HepG2 (cell line): ENCODE results near the gene TFF2. TPM values are rescaled to one million over a fixed set of nuclear protein-coding genes. Genes with fewer than 3 reads are reported as not detected.

Experiments used
- BORCS8-MEF2B ChIP-seq: sonication (generic); formaldehyde crosslinking; IDR thresholded peaks from 2 replicates; pipeline ENCODE4 v1.8.0; 2022; ENCODE audit warnings: mild to moderate bottlenecking, missing genetic modification reagents
- CENPT ChIP-seq: sonication (generic); formaldehyde crosslinking; IDR thresholded peaks from 2 replicates; pipeline ENCODE4 v1.8.0; 2022; ENCODE audit warnings: low read depth, mild to moderate bottlenecking, moderate library complexity, missing genetic modification reagents
- CREB1 ChIP-seq, 2 experiments: fragments of 450-650 bp in 1 of 2; IDR thresholded peaks; 2 replicates each; pipeline ENCODE4 v1.6.1; 2016 to 2017; ENCODE audit warnings: control low read depth in 1 of 2, mild to moderate bottlenecking in 1 of 2, missing compliant biosample characterization in 1 of 2, missing genetic modification characterization in 1 of 2
- GFI1 ChIP-seq: sonication (generic); formaldehyde crosslinking; IDR thresholded peaks from 2 replicates; pipeline ENCODE4 v1.5.0; 2020; ENCODE audit warnings: missing genetic modification reagents, mild to moderate bottlenecking, borderline replicate concordance
- HNF4G ChIP-seq, 2 experiments: sonication (generic) in 1 of 2; formaldehyde crosslinking in 1 of 2; IDR thresholded peaks; 2 replicates each; pipeline versions ENCODE4 v1.4.0 to v1.6.1; 2011 to 2020; ENCODE audit warnings: borderline replicate concordance in 2 of 2, low read depth in 2 of 2, mild to moderate bottlenecking in 2 of 2, low read length in 1 of 2, missing genetic modification reagents in 1 of 2, moderate library complexity in 1 of 2
- HNRNPLL ChIP-seq: fragments of 200-400 bp; formaldehyde crosslinking; IDR thresholded peaks from 2 replicates; pipeline ENCODE4 v1.6.1; 2017; ENCODE audit warnings: mild to moderate bottlenecking, low read depth, low read length; ENCODE audit not compliant: poor library complexity, severe bottlenecking
- KDM5B ChIP-seq: sonication (generic); formaldehyde crosslinking; IDR thresholded peaks from 2 replicates; pipeline ENCODE4 v1.4.0; 2020; ENCODE audit warnings: missing genetic modification reagents, mild to moderate bottlenecking, borderline replicate concordance
- NCOA1 ChIP-seq: sonication (generic); formaldehyde crosslinking; IDR thresholded peaks from 2 replicates; pipeline ENCODE4 v1.9.0; 2021; ENCODE audit warnings: missing genetic modification reagents
- PAF1 ChIP-seq: IDR thresholded peaks from 2 replicates; pipeline ENCODE4 v1.6.1; 2016; ENCODE audit warnings: missing genetic modification reagents, missing compliant biosample characterization
- SNRNP70 ChIP-seq: fragments of 200-400 bp; formaldehyde crosslinking; IDR thresholded peaks from 2 replicates; pipeline ENCODE4 v1.6.1; 2017; ENCODE audit warnings: mild to moderate bottlenecking, low read depth, low read length, moderate library complexity
- SRSF4 ChIP-seq: fragments of 200-400 bp; formaldehyde crosslinking; IDR thresholded peaks from one replicate; pipeline ENCODE4 v1.6.1; 2018; ENCODE audit warnings: mild to moderate bottlenecking, low read depth, low read length, moderate library complexity; ENCODE audit not compliant: poor library complexity, severe bottlenecking
- ZBTB21 ChIP-seq: sonication (generic); formaldehyde crosslinking; IDR thresholded peaks from 2 replicates; pipeline ENCODE4 v1.4.0; 2020; ENCODE audit warnings: missing genetic modification reagents
- ZNF12 ChIP-seq: sonication (generic); formaldehyde crosslinking; IDR thresholded peaks from 2 replicates; pipeline ENCODE4 v1.5.0; 2020; ENCODE audit warnings: missing genetic modification reagents
- ZNF224 ChIP-seq: sonication (generic); formaldehyde crosslinking; IDR thresholded peaks from 2 replicates; pipeline ENCODE4 v1.5.0; 2020; ENCODE audit warnings: mild to moderate bottlenecking, missing genetic modification reagents
- ZNF263 ChIP-seq: sonication (generic); formaldehyde crosslinking; IDR thresholded peaks from 2 replicates; pipeline ENCODE4 v1.4.0; 2020; ENCODE audit warnings: missing genetic modification reagents
- ZNF30 ChIP-seq: sonication (generic); formaldehyde crosslinking; IDR thresholded peaks from 2 replicates; pipeline ENCODE4 v1.5.0; 2020; ENCODE audit warnings: mild to moderate bottlenecking, missing genetic modification reagents
- ZNF558 ChIP-seq: sonication (generic); formaldehyde crosslinking; IDR thresholded peaks from 2 replicates; pipeline ENCODE4 v1.9.0; 2022; ENCODE audit warnings: mild to moderate bottlenecking, missing genetic modification reagents, borderline replicate concordance
- polyA plus RNA-seq, 8 experiments: library from polyadenylated mRNA; depleted of rRNA in 3 of 8; stranded (reverse) in 7 of 8; unstranded in 1 of 8; fragments of >200 nt; fragmentation: Illumina TruSeq in 4 of 8; extraction: Trizol in 4 of 8; gene quantifications; 2 replicates each; pipeline versions ENCODE4 v1.2.1 to v1.2.3, GENCODE V29; 2011 to 2016; ENCODE audit warnings: low read depth in 4 of 8, missing spikeins in 1 of 8, mixed read lengths in 1 of 8; ENCODE audit not compliant: insufficient read depth in 1 of 8
- total RNA-seq, 5 experiments: library from RNA; depleted of rRNA; stranded (reverse); fragments of >200 nt; fragmentation: Illumina TruSeq; extraction: Trizol; gene quantifications; 2 replicates each; pipeline ENCODE4 v1.2.3, GENCODE V29; 2016; ENCODE audit warnings: low read depth in 1 of 5
- TF ChIP-seq, protein P1 (sequence below): sonication (generic); formaldehyde crosslinking; IDR thresholded peaks from 2 replicates; pipeline ENCODE4 v1.5.0; 2020; ENCODE audit warnings: missing genetic modification reagents
- TF ChIP-seq, protein P2 (sequence below): sonication (generic); formaldehyde crosslinking; conservative IDR thresholded peaks from 2 replicates; pipeline ENCODE4 v1.4.0; 2020; ENCODE audit warnings: mild to moderate bottlenecking, missing genetic modification reagents, moderate library complexity
- TF ChIP-seq, protein P3 (sequence below): sonication (generic); formaldehyde crosslinking; IDR thresholded peaks from 2 replicates; pipeline ENCODE4 v1.8.1; 2023; ENCODE audit warnings: missing genetic modification reagents, mild to moderate bottlenecking, borderline replicate concordance
- TF ChIP-seq, protein P4 (sequence below): sonication (generic); formaldehyde crosslinking; IDR thresholded peaks from 2 replicates; pipeline ENCODE4 v1.4.0; 2020; ENCODE audit warnings: missing genetic modification reagents, mild to moderate bottlenecking, borderline replicate concordance

The TFF2 gene
- total and polyA plus RNA-seq, 2 of the 13 experiments (the other 11 are each of a cell fraction or from before 2014, with no cell fraction given) = 1.5 TPM; not detected in 1

DNA sequence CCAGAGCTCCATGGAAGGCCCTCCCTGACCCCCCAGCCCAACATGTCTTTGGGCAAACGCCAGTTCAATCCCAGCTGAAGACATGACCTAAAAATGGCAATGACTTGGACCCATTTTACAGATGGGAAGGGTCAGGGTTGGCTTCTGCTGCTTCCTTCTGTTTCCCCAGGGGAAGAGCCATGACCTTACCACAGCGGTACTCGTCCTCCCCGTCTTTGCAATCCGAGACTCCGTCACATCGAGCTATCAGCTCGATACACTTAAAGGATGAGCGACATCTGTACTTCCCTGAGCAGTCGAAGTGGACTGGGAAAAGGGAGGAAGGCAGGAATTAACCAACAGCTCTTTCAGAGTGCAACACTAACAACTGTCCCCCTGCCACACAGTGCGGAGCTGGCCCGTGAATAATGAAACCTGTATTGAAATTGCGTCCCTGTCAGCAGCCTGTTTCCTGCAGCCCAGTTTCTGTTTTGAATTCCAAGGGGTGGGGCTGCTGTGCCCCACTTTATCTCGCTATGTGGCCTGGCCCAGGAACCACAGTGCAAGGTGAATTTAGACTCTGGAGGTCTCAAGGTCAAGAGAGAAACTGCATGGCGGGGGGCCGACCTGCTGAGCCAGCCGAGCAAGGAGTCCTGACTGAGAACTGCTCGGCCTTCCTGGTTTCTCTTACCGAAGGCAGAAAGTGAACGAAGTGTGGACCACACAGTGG lies 38.1 kb upstream of the TFF2 start (continued):
- TF ChIP-seq, protein P1, sequence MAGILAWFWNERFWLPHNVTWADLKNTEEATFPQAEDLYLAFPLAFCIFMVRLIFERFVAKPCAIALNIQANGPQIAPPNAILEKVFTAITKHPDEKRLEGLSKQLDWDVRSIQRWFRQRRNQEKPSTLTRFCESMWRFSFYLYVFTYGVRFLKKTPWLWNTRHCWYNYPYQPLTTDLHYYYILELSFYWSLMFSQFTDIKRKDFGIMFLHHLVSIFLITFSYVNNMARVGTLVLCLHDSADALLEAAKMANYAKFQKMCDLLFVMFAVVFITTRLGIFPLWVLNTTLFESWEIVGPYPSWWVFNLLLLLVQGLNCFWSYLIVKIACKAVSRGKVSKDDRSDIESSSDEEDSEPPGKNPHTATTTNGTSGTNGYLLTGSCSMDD (CRISPR knock-in tag) = no peak
- no peak for TF ChIP-seq ZNF12 (CRISPR knock-in tag)
- TF ChIP-seq ZNF224 (CRISPR knock-in tag) = no peak
- TF ChIP-seq SRSF4 = no peak
- no peak for TF ChIP-seq GFI1
- TF ChIP-seq, protein P2, sequence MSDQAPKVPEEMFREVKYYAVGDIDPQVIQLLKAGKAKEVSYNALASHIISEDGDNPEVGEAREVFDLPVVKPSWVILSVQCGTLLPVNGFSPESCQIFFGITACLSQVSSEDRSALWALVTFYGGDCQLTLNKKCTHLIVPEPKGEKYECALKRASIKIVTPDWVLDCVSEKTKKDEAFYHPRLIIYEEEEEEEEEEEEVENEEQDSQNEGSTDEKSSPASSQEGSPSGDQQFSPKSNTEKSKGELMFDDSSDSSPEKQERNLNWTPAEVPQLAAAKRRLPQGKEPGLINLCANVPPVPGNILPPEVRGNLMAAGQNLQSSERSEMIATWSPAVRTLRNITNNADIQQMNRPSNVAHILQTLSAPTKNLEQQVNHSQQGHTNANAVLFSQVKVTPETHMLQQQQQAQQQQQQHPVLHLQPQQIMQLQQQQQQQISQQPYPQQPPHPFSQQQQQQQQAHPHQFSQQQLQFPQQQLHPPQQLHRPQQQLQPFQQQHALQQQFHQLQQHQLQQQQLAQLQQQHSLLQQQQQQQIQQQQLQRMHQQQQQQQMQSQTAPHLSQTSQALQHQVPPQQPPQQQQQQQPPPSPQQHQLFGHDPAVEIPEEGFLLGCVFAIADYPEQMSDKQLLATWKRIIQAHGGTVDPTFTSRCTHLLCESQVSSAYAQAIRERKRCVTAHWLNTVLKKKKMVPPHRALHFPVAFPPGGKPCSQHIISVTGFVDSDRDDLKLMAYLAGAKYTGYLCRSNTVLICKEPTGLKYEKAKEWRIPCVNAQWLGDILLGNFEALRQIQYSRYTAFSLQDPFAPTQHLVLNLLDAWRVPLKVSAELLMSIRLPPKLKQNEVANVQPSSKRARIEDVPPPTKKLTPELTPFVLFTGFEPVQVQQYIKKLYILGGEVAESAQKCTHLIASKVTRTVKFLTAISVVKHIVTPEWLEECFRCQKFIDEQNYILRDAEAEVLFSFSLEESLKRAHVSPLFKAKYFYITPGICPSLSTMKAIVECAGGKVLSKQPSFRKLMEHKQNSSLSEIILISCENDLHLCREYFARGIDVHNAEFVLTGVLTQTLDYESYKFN (CRISPR knock-in tag) = peak; percentile 48; the same call in 1 of the 2 replicates
- TF ChIP-seq KDM5B (CRISPR knock-in tag) = no peak
- TF ChIP-seq, protein P3, sequence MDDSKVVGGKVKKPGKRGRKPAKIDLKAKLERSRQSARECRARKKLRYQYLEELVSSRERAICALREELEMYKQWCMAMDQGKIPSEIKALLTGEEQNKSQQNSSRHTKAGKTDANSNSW = no peak
- TF ChIP-seq SNRNP70 = no peak
- TF ChIP-seq, protein P4, sequence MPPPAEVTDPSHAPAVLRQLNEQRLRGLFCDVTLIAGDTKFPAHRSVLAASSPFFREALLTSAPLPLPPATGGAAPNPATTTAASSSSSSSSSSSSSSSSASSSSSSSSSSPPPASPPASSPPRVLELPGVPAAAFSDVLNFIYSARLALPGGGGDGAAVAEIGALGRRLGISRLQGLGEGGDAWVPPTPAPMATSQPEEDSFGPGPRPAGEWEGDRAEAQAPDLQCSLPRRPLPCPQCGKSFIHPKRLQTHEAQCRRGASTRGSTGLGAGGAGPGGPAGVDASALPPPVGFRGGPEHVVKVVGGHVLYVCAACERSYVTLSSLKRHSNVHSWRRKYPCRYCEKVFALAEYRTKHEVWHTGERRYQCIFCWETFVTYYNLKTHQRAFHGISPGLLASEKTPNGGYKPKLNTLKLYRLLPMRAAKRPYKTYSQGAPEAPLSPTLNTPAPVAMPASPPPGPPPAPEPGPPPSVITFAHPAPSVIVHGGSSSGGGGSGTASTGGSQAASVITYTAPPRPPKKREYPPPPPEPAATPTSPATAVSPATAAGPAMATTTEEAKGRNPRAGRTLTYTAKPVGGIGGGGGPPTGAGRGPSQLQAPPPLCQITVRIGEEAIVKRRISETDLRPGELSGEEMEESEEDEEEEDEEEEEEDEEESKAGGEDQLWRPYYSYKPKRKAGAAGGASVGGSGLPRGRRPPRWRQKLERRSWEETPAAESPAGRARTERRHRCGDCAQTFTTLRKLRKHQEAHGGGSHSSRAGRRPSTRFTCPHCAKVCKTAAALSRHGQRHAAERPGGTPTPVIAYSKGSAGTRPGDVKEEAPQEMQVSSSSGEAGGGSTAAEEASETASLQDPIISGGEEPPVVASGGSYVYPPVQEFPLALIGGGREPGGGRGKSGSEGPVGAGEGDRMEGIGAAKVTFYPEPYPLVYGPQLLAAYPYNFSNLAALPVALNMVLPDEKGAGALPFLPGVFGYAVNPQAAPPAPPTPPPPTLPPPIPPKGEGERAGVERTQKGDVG (CRISPR knock-in tag) = no peak
- no peak for TF ChIP-seq HNF4G (IDR thresholded peaks at IDR 0.05; ENCODE audit: borderline replicate concordance, low read depth, low read length)
- TF ChIP-seq HNF4G (CRISPR knock-in tag; IDR thresholded peaks at IDR 0.05; ENCODE audit: borderline replicate concordance, low read depth) = no peak
- no peak for TF ChIP-seq CENPT (CRISPR knock-in tag)
- no peak for TF ChIP-seq ZNF558
- no peak for TF ChIP-seq PAF1 (CRISPR knock-in tag)
- TF ChIP-seq ZBTB21 = no peak
- TF ChIP-seq BORCS8-MEF2B (CRISPR knock-in tag) = no peak
- TF ChIP-seq CREB1 (IDR thresholded peaks at IDR 0.05) = no peak
- TF ChIP-seq CREB1 (CRISPR knock-in tag; IDR thresholded peaks at IDR 0.05) = no peak
- TF ChIP-seq ZNF30 (CRISPR knock-in tag) = no peak
- no peak for TF ChIP-seq NCOA1 (CRISPR knock-in tag)
- TF ChIP-seq ZNF263 (CRISPR knock-in tag) = no peak
- no peak for TF ChIP-seq HNRNPLL
